Measurements from ENCODE around the gene NAALADL2. TPM values are rescaled to one million over a fixed set of nuclear protein-coding genes. Genes with fewer than 3 reads are reported as not detected.

NAALADL2 gene
- total and polyA plus RNA-seq, 4 donors, result 0.28 to 4.6 (median 3.1) TPM

- no peak for TF ChIP-seq CTCF (IDR thresholded peaks at IDR 0.05; ENCODE audit: low read depth, low read length, missing input control)
- TF ChIP-seq FOXA2 (IDR thresholded peaks at IDR 0.05), result no peak
- TF ChIP-seq RXRA (IDR thresholded peaks at IDR 0.05), result no peak
- no peak for TF ChIP-seq NR2F2 (IDR thresholded peaks at IDR 0.05)
- TF ChIP-seq ATF3 (IDR thresholded peaks at IDR 0.05), result no peak
- no peak for TF ChIP-seq GABPA (IDR thresholded peaks at IDR 0.05 in 1 of 2, conservative IDR thresholded peaks at IDR 0.05 in 1 of 2)
These were observed 300.1 kb downstream of the NAALADL2 start (continued) for GRCh38 chr3:175159202-175159601.

GRCh38 chr3:175161291-175161690 lies 302.2 kb downstream of the NAALADL2 start:
- Histone ChIP-seq H3K4me3 (ENCODE audit: low read depth in 1 of 3, low read length in 3 of 3) (no peak overlapping the region), H3K27me3 (ENCODE audit: control insufficient read depth in 4 of 4, insufficient read depth in 4 of 4, low read length in 3 of 4) (no peaks in the 10 kb centered on the region), H3K4me1 (ENCODE audit: control insufficient read depth in 4 of 4, insufficient read depth in 4 of 4, low read length in 3 of 4) (no peaks in the 10 kb centered on the region), H3K27ac (ENCODE audit: low read depth in 1 of 2, low read length in 2 of 2) (no peak overlapping the region), H3K9me3 (ENCODE audit: control insufficient read depth in 4 of 4, low read length in 3 of 4) (no peaks in the 10 kb centered on the region), H3K9ac (ENCODE audit: low read depth in 1 of 2, low read length in 2 of 2) (no peak overlapping the region), H3K36me3 (ENCODE audit: control insufficient read depth in 4 of 4, insufficient read depth in 3 of 4, low read depth in 1 of 4, low read length in 3 of 4) (no peaks in the 10 kb centered on the region)
- no peak for DNase-seq (ENCODE audit: low spot score)
- TF ChIP-seq ATF3 (IDR thresholded peaks at IDR 0.05) (no peak), YY1 (IDR thresholded peaks at IDR 0.05) (no peak), HNF4G (IDR thresholded peaks at IDR 0.05) (no peak), REST (IDR thresholded peaks at IDR 0.05) (no peak), SP1 (IDR thresholded peaks at IDR 0.05) (no peak), NR2F2 (IDR thresholded peaks at IDR 0.05) (no peak), GABPA (IDR thresholded peaks at IDR 0.05 in 1 of 2, conservative IDR thresholded peaks at IDR 0.05 in 1 of 2) (no peak), MAX (IDR thresholded peaks at IDR 0.05) (no peak), JUND (IDR thresholded peaks at IDR 0.05) (no peak), CTCF (IDR thresholded peaks at IDR 0.05; ENCODE audit: low read depth, low read length, missing input control) (no peak)
- WGBS, result 89% methylated on average over 5 of the region's 5 CpGs

Measured in liver (tissue), 9 donors.